Stimulated activated CD4-positive, alpha-beta T cell treated with anti-CD3 and anti-CD28 coated beads, TNF-alpha, amount 100 ng/mL, for 24 hours (primary cell): ENCODE data around the gene SEC23IP.
"Not testable (repeated sequence)": the region's sequence is repeated elsewhere in the genome, so short reads cannot be mapped to it uniquely, and the experiment has no call there.

Experiments used
- DNase-seq, 3 experiments: peaks; one replicate each; pipeline ENCODE4 v3.0.0-alpha.2; 2020; ENCODE audit warnings: low read depth in 3 of 3

The SEC23IP gene

DNA sequence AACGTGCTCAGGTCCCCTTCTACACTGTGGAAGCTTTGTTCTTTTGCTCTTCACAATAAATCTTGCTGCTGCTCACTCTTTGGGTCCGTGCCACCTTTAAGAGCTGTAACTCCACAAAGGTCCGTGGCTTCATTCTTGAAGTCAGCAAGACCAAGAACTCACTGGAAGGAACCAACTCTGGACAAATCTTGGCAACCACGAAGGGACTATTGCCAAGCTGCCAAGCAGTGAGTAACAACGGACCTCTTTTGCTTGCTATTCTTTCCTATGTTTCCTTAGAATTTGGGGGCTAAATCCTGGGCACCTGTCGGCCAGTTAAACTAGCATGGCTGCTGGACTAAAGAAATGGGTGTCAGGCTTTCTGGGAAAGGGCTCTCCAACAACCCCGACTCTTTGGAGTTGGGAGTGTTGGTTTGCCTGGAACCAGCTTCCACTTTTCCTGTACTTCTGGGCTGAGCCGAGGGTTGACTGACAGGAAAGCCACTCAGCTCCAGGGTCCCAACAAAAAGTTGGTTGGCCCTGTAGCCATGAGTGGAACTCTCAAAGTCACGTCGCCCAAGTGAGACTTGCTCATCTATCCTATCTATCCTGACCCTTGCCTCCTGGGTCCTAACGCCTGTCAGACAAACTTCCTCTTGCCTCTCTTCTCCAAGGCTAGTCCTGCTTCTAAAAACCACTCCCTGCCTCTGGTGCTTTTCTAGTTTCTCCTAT, 8.5 kb upstream of the SEC23IP start:
- not testable (repeated sequence) for DNase-seq

DNA sequence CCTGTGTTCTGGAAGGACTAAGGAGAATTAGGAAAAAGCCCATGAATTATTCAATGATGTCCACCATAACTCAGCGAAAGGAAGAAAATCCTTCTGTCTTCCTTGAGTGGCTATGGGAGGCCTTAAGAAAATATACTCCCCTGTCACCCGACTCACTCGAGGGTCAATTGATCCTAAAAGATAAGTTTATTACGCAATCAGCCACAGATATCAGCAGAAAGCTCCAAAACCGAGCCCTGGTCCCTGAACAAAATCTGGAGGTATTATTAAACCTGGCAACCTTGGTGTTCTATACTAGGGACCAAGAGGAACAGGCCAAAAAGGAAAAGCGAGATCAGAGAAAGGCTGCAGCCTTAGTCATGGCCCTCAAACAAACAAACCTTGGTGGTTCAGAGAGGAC, 6.5 kb upstream of the SEC23IP start:
- not testable (repeated sequence) for DNase-seq

DNA sequence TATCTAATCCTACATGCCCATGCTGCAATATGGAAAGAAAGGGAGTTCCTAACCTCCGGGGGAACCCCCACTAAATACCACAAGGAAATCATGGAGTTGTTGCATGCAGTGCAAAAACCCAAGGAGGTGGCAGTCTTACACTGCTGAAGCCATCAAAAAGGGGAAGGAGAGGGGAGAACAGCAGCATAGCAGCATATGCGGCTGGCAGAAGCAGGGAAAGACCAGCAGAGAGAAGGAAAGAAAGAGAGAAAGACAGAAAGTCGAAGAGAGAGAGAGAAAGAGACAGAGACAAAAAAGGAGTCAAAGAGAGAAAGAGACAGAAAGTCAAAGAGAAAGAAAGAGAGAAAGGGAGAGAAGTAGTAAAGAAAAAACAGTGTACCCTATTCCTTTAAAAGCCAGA, 3.8 kb upstream of the SEC23IP start:
- not testable (repeated sequence) for DNase-seq

DNA sequence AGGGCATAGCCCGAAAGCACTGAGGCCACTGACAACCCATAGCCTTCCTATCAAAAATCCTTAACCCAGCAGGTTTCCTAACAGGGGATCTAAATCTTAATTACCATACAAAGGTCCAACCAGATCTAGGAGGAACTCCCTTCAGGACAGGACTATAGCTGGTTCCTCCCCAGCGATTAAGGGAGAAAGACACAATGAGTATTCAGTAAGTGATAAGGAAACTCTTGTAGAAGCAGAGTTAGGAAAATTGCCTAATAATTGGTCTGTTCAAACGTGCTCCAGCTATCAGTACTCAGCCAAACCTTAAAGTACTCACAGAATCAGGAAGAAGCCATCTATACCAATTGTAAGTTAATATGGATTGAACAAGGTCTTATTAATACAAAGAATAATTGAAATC, 3.3 kb upstream of the SEC23IP start:
- not testable (repeated sequence) for DNase-seq

DNA sequence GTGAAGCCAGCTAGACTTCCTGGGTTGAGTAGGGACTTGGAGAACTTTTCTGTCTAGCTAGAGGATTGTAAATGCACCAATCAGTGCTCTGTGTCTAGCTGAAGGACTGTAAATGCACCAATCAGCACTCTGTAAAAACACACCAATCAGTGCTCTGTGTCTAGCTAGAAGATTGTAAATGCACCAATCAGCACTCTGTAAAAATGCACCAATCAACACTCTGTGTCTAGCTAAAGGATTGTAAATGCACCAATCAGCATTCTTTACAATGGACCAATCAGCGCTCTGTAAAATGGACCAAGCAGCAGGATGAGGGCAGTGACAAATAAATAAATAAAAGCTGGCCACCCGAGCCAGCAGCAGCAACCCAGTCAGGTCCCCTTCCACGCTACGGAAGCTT, 2.2 kb upstream of the SEC23IP start:
- DNase-seq = not testable (repeated sequence)

DNA sequence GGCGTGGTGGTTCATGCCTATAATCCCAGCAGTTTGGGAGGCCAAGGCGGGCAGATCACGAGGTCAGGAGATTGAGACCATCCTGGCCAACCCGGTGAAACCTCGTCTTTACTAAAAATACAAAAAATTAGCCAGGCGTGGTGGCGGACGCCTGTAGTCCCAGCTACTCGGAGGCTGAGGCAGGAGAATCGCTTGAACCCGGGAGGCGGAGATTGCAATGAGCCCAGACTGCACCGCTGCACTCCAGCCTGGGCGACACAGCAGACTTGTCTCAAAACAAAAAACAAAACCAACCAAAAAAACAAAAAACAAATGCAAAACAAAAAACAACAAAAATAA, 712 bp upstream of the SEC23IP start:
- DNase-seq = not testable (repeated sequence)

DNA sequence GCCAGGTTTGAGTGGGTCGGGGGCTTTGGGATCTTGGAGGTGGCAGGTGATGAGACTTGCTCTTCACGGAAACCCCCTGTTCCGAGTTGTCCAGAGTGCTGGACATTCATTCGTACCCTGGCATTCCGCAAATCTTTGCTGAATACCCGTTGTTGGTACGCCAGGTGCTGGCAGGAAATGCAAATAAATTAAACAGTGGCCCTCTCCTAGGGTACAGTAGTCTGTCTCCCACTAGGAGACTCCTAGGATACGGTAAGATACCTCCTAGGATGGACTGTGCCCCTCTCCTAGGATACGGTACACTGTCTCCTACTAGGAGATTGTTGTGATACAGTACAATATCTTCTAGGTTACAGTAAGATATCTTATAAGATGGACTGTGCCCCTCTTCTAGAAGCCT, 544 bp downstream of the SEC23IP start:
- no peak for DNase-seq

DNA sequence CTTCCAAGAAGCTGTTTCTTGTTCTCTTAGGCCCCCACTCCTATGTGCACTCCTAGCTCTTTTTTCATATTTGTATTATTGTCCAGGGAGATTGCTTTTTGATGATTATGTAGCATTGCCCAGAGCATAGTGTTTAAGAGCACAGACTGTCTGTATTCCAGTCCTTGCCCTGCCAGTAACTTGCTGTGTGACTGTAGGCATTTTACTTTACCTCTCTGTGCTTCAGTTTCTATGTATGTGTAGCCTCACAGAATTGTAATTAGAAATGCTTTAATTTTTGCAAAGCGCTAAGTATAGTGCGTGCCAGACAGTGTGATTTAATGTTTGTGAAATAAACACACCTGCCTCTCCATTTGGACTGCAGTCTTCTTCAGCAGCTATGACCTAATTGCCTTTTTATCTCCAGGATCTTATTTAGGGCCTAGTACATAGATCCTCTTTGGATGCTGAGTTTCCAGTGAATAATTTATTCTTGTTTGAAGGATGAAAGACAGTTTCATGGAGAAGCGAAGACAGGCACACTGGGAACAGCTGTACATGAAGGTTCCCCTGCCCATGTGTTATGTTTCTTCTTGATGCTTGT, 1.4 kb downstream of the SEC23IP start:
- no peak for DNase-seq

DNA sequence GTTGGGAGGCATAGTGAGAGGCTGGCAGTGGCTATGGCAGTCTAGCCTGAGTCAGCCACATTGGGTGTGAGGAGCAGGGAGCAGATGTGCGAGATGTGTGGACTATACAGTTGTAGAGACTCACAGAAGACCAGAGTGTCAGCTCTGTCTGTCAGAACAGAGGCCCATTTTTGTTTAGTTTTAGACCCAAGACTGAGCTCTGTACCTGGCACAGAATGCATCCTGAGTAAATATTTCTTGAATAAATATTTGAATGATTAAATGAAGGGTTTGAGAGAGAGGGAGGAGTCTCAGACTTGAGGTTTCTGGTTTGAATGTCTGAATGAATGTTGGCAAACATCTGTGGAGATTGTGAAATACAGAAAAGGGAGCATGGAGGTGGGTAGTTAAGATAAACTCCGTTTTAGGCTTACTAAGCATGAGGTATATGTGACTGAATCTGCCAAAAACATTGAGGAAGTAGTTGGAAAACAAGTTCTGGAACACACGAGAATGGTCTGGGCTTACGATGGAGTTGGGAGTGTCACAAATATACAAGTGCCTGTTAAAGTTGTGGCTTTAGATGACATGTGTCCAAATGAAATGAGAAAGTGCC, 3.6 kb downstream of the SEC23IP start:
- no peak for DNase-seq

DNA sequence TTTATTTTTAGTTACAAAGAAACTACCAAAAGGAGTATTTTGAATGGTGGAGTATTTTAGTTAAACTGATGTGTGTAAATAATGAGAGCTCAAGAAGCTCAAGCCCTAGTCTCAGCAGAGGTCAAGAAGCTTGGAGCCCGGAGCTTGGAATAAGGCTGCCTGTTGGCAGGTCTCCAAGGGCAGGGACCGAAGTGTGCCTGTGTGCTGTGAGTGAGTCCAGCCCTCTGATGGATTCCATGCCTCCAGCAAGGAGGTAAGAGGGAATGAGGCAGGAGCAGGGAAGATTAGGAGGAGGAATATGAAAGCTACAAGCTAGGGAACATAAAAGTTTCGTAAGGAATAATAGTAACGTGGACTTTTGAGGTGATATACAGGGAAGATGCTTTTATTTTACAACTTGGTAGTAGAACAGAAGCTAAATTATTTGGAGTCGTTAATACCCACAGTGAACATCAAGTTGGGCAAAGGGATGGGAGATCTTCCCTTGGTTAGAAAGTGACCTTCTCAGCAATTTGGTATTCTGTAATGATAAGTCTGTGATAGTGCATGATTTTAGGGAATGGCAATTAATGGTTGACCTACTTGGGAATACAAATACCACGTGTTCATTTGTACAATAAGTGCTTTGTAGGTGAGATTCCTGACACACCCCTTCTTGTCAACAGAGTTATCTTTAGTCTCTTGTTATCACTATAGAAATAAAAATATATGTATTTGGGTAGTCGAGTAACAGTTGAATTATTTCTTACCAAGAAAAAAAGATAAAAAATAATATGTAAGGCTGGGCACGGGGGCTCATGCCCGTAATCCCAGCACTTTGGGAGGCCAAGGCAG, 4.6 kb downstream of the SEC23IP start:
- DNase-seq = no peak

DNA sequence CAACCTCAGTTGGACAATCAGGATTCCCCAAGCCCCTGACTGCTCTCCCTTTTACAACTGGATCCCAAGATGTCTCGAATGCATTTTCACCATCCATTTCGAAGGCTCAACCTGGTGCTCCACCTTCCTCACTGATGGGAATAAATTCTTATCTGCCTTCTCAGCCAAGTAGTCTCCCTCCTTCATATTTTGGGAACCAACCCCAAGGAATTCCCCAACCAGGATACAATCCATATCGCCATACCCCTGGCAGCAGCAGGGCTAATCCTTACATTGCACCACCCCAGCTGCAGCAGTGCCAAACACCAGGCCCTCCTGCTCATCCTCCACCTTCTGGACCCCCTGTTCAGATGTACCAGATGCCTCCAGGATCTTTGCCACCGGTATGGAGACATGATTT, 6.0 kb downstream of the SEC23IP start:
- DNase-seq = no peak

DNA sequence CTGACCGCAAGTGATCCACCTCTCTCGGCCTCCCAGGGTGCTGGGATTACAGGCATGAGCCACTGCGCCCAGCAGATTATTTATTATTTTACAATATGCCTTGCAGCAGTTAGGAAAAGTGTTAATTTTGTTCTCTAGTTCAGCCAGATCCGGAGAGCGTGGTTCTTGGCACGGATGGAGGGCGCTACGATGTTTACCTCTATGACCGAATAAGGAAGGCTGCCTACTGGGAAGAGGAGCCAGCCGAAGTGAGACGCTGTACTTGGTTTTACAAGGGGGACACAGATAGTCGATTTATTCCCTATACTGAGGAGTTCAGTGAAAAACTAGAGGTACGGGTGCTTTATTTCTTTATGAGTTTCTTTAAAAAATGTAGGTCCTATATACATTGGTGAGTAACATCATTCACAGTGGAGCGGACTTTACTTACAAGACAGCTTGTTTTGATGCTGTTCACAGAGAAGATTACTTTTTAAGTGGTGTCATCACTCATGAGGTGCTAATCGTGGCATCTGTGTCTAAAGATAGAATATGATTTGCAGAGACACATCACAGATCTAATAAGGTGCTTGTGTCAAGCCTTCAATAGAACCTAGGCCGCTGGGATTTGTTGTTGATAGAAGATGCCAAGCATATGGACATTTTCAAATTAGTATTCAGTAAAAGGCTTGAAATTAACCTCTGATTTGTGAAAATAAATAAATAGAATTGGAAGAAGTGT, 11.6 kb downstream of the SEC23IP start:
- DNase-seq = no peak

DNA sequence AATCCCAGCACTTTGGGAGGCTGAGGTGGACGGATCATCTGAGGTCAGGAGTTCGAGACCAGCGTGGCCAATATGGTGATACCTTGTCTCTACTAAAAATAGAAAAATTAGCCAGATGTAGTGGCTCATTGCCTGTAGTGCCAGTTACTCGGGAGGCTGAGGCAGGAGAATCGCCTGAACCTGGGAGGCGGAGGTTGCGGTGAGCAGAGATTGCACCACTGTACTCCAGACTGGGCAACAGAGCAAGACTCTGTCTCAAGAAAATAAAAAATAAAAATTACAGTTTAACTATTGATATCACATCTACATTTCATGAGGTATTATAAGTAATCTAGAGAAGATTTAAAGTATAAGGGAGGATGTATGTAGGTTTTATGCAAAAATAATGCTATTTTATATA, 15.2 kb downstream of the SEC23IP start:
- not testable (repeated sequence) for DNase-seq

DNA sequence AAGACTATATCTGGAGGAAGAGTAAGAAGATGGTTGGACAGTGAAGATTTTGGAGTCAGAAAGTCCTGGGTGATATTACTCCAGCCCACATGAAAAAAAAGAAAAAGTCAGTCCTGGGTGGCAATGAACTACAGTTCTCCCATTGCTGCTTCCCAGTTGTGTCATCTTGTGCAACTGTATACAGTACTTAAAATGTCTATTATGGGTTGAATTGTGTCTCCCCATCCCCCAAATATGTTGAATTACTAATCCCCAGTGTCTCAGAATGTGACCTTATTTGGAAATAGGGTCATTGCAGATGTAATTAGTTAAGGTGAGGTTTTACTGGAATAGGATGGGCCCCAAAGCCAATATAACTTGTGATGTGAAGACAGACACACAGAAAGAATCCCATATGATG, 15.6 kb downstream of the SEC23IP start:
- DNase-seq = no peak

DNA sequence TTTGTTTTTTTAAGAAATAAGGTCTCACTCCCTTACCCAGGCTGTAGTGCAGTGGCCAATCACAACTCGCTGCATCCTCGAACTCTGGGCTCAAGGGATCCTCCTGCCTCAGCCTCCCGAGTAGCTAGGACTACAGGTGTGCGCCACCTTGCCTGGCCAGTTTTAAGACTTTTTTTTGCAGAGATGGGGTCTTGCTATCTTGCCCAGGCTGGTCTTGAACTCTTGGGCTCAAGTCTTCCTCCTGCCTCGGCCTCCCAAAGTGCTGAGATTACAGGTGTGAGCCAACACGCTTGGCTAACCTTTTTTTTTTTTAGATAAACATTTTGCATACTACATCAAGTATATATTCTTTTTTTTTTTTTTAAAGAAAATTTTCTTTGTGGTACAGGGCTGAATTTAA, 18.2 kb downstream of the SEC23IP start:
- DNase-seq = no peak

DNA sequence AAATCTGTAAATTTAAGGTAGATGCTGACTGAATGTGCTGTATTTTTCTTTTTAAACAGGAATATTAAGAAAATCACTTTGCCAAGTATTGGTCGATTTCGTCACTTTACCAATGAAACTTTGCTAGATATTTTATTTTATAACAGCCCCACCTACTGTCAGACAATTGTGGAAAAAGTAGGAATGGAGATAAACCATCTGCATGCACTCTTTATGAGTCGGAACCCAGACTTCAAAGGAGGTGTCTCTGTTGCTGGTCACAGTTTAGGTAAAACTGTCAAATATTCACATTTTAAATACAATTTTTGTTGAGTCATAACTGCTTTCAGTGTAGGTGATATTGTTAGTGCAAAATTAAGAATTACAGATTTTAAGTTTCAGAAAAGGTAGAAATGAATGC, 25.2 kb downstream of the SEC23IP start:
- no peak for DNase-seq

DNA sequence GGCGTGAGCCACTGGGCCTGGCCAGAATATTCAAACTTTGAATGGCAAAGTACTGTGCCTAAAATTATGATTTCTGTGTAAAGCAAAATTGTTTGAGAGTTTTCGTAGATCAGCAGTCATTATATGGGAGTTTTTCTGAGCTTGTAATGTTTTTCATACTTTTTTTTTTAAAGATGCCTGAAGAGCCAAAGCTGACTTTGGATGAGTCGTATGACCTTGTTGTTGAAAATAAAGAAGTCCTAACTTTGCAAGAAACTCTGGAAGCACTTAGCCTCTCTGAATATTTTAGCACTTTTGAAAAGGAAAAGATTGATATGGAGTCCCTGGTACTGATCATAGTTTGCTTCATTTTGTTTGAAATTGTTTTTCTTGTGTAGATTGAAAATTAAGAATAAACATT, 26.7 kb downstream of the SEC23IP start:
- no peak for DNase-seq

DNA sequence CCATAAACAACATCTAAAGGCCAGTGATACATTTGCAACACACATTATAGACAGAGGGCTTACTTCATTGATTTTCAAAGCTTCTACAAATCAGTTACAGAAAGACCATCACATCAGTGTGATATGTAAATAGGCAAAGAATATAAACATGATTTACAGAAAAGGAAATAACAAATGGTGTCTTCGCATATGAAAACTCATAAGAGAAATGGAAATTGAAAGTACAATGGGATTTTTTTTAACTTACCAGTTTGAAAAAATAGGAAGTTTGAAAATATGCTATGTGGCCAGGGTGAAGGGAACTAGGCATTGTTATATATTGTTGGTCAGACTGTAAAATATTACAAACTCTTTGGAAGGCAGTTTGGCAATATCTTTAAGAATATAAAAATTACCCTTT, 27.3 kb downstream of the SEC23IP start:
- no peak for DNase-seq

DNA sequence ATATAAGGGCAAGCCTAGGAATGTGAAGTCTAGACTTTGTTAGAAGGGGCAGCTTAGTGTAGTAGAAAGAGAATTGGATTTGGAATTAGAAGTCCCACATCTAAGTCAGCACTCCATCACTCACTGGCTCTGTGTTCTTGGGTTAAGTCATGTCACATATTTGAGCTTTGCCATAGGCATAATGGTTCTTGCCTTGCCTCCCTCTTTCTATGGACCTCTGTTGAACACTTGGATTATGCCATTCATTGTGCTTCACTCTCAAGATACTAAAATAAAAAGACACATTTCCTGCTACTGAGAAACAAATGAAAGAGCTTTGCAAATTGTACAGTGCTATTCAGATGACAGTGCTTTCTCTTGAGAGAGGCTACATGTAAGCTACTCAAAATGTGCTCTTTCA, 35.9 kb downstream of the SEC23IP start:
- DNase-seq = no peak

DNA sequence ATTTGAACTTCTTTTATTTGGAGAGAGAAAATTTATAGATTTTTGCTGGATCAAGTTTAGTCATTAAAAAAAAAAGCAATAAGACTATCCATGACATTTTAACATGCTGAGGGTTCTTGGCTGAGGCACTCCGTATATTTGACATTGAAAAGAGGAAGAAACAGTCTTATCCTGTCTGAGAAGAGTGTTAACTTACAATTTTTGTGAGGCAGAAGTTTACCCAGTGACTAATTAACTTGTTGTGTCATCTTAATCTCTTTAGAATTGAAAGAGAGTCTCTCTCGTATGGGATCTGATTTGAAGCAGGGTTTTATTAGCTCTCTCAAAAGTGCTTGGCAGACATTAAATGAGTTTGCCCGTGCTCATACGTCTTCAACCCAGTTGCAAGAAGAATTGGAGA, 39.3 kb downstream of the SEC23IP start:
- DNase-seq = no peak

DNA sequence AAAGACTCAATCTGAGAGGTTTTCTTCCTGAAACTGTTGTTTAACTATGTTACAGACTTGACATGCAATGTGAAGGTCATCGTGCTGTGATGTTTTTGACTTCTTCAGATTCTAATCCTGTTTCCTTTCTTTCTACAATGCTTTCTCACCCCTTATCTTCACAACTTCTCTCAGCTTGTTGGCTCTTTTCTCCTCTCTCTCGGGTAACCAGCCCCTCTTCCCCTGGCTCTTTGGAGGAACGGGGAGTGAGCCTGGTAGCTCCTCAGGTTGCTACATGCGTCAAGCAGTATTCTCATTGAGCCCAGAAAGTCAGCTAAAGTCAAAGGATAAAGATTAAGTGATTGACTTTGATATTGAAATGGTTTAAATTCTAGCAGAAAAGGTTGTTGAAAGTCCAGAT, 40.1 kb downstream of the SEC23IP start:
- DNase-seq = no peak

DNA sequence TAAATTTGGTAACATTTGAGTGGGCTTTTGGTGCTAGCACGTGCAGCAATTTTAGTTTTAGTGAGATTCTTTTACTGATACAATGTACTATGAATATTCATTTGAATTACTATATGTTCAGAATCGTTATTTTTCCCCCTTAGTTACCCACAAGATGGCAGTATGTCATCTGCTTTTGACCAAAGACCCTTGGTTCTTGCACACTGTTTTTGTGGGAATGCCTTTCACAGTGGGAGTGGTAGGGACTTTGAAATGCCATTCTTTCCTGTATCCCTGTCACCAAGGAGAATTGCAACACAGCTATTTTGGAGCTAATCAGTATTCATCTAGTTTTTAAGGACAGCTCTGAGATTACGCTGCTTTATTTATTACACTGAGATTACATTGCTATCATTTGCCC, 40.6 kb downstream of the SEC23IP start:
- no peak for DNase-seq
